Endothelial cell (in vitro differentiated cells): ENCODE data around the gene GNAO1. TPM values are rescaled to one million over a fixed set of nuclear protein-coding genes. Genes with fewer than 3 reads are reported as not detected.

Experiments used
- DNase-seq: peaks from one replicate; pipeline ENCODE4 v3.0.0; 2021; ENCODE audit warnings: low spot score
- H3K27ac Mint-ChIP-seq: one replicate; pipeline ENCODE4 v1.8.0; 2021; ENCODE audit warnings: mixed read lengths, inconsistent platforms; ENCODE audit not compliant: unreplicated experiment
- H3K27me3 Mint-ChIP-seq: one replicate; pipeline ENCODE4 v1.8.0; 2021; ENCODE audit warnings: mild to moderate bottlenecking, moderate library complexity, mixed read lengths, inconsistent platforms; ENCODE audit not compliant: unreplicated experiment
- H3K36me3 Mint-ChIP-seq: one replicate; pipeline ENCODE4 v1.8.0; 2021; ENCODE audit warnings: mild to moderate bottlenecking, low read depth, mixed read lengths, inconsistent platforms; ENCODE audit not compliant: unreplicated experiment
- H3K4me1 Mint-ChIP-seq: one replicate; pipeline ENCODE4 v1.8.0; 2021; ENCODE audit warnings: mild to moderate bottlenecking, mixed read lengths, inconsistent platforms; ENCODE audit not compliant: unreplicated experiment
- H3K4me3 Mint-ChIP-seq: one replicate; pipeline ENCODE4 v1.8.0; 2021; ENCODE audit warnings: mild to moderate bottlenecking, mixed read lengths, inconsistent platforms; ENCODE audit not compliant: unreplicated experiment
- H3K9me3 Mint-ChIP-seq: one replicate; pipeline ENCODE4 v1.8.0; 2021; ENCODE audit warnings: mixed read lengths, inconsistent platforms; ENCODE audit not compliant: unreplicated experiment
- total RNA-seq: library from RNA; stranded (reverse); fragmentation: NEBNext Ultra II Directional; extraction: Animal tissue kit (Norgen Biotek cat#: 25700); gene quantifications from one replicate; pipeline ENCODE4 v1.2.1, GENCODE V29; 2021; ENCODE audit not compliant: unreplicated experiment
- TF ChIP-seq, protein P1 (sequence below): fragments of 200-600 bp; sonication (generic); IDR thresholded peaks from one replicate; pipeline ENCODE4 v1.5.0; 2021; ENCODE audit warnings: antibody characterized with exemption; ENCODE audit not compliant: unreplicated experiment

The GNAO1 gene
- total RNA-seq, 1 donor from 2014 or later = 0.69 TPM

DNA sequence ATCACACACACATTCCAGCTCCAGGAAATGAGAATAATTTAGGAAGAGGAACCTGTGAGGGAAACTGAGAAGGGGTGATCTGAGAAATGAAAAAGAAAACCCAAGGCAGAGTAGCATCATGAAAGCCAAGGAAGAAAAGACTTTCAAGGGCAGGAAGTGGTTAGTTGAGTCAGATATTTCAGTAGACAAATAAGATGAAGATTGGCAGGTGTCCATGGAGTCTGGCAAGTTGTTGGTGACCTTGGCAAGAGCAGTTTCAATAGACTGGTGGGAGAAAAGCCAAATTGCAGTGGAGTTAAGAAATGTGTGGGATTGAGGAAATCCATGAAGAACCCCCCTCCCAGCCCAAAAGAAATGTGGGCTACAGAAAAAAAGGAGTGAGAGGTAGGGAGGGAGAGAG lies 10.7 kb downstream of the GNAO1 start:
- Mint-ChIP-seq H3K27ac (no peak overlapping the region), H3K36me3 (no peaks in the 10 kb centered on the region), H3K4me1 (no peaks in the 10 kb centered on the region), H3K4me3 (no peak overlapping the region), H3K27me3 (no peaks in the 10 kb centered on the region), H3K9me3 (no peaks in the 10 kb centered on the region)
- TF ChIP-seq, protein P1, sequence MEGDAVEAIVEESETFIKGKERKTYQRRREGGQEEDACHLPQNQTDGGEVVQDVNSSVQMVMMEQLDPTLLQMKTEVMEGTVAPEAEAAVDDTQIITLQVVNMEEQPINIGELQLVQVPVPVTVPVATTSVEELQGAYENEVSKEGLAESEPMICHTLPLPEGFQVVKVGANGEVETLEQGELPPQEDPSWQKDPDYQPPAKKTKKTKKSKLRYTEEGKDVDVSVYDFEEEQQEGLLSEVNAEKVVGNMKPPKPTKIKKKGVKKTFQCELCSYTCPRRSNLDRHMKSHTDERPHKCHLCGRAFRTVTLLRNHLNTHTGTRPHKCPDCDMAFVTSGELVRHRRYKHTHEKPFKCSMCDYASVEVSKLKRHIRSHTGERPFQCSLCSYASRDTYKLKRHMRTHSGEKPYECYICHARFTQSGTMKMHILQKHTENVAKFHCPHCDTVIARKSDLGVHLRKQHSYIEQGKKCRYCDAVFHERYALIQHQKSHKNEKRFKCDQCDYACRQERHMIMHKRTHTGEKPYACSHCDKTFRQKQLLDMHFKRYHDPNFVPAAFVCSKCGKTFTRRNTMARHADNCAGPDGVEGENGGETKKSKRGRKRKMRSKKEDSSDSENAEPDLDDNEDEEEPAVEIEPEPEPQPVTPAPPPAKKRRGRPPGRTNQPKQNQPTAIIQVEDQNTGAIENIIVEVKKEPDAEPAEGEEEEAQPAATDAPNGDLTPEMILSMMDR = no peak
- no peak for DNase-seq

DNA sequence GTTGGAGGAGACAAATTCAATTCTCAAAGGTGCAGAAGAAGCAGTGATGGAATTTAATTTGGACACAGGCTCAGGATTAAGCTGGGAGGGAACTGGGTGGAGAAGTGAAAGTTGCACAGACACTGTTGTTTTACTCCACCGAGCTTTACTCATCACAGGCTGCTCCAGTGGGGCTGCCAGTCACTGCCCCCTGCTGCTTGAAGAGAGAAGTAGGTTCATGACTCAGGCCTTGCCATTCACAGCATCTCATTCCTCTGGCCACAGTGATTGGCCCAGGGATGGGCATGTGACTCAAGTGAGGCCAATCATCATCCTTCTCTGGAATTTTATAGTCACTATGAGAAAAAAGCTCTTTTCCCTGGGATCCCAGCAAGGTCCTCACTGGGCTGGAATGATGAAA lies 11.8 kb downstream of the GNAO1 start:
- DNase-seq = no peak
- TF ChIP-seq, protein P1 = no peak

DNA sequence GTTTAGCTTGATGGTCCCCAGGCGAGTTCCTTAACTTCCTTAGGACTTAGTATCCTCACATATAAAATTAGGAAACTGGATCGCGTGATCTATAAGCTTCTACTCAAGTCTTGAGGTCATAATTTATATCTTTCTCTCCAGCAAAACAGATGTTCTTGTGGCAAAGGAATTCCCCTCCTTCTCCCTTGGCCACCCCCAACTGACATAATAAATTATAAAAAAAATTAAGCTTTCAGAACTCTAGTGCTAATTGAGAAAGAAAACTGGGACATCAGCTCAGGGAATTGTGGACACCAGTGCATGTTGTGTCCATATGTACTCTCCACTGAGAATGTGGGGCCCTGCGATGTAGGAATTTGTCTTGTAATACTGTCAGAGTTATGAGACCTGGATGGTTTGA lies 13.5 kb downstream of the GNAO1 start:
- H3K36me3 Mint-ChIP-seq = no peaks in the 10 kb centered on the region
- DNase-seq = no peak
- H3K9me3 Mint-ChIP-seq = no peaks in the 10 kb centered on the region
- H3K27me3 Mint-ChIP-seq = no peaks in the 10 kb centered on the region
- TF ChIP-seq, protein P1 = no peak
- no peak overlapping the region for H3K27ac Mint-ChIP-seq
- no peak overlapping the region for H3K4me3 Mint-ChIP-seq
- H3K4me1 Mint-ChIP-seq = no peaks in the 10 kb centered on the region

More for the DNA sequence above, 11.8 kb downstream of the GNAO1 start:
- Mint-ChIP-seq H3K9me3 (no peaks in the 10 kb centered on the region), H3K27me3 (no peaks in the 10 kb centered on the region), H3K36me3 (no peaks in the 10 kb centered on the region), H3K4me3 (no peak overlapping the region), H3K27ac (no peak overlapping the region), H3K4me1 (no peaks in the 10 kb centered on the region)

DNA sequence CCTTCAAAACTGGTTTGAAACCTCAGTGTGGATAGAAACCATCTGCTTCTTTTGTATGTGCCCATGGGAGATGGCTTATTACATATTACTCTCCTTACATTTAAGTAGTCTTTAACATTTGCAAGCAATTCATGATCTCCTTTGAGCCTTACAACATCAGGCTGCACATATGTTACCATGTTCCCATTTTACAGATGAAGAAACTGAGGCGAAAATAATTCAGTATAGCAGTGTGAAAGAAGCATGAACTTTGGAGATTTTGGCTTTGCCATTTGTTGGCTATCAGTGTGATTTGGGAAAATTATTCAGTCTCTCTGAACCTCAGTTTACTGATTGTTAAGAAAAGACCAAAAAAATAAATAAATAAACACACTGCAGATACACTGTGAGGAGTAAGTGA lies 15.7 kb downstream of the GNAO1 start:
- no peaks in the 10 kb centered on the region for H3K4me1 Mint-ChIP-seq
- no peak overlapping the region for H3K4me3 Mint-ChIP-seq
- H3K9me3 Mint-ChIP-seq = no peaks in the 10 kb centered on the region
- no peak for DNase-seq
- TF ChIP-seq, protein P1 = no peak
- no peak overlapping the region for H3K27ac Mint-ChIP-seq
- no peaks in the 10 kb centered on the region for H3K27me3 Mint-ChIP-seq
- no peaks in the 10 kb centered on the region for H3K36me3 Mint-ChIP-seq

DNA sequence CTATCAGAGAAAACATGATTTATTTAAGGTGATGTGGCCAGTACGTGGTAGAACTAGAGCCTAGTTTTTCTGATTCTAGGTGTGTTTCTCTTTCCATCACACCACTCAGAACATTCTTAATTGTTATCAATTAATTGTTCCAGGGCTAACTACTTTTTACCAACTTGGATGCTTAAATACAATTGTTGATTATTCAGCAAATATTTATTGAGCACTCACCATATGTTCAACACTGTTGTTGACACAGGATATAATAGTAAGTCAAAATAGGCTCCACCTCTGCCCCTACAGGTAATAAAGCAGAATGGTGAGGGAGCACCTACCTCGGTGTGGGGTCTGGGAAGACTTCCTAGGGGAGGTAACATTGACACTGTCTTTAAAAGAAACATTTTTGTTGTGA lies 16.1 kb downstream of the GNAO1 start:
- H3K4me1 Mint-ChIP-seq = no peaks in the 10 kb centered on the region
- H3K36me3 Mint-ChIP-seq = no peaks in the 10 kb centered on the region
- no peaks in the 10 kb centered on the region for H3K9me3 Mint-ChIP-seq
- no peaks in the 10 kb centered on the region for H3K27me3 Mint-ChIP-seq
- H3K27ac Mint-ChIP-seq = no peak overlapping the region
- no peak overlapping the region for H3K4me3 Mint-ChIP-seq
- TF ChIP-seq, protein P1 = no peak
- no peak for DNase-seq
